CD4-positive, alpha-beta T cell treated with Interleukin-17A for 4 hours (primary cell): ENCODE results near the gene RPS5.
A peak's percentile ranks its signal among the peaks of the same experiment; 100 is the strongest.
"Not testable (repeated sequence)": the region's sequence is repeated elsewhere in the genome, so short reads cannot be mapped to it uniquely, and the experiment has no call there.

Source experiments
- DNase-seq: peaks from one replicate; pipeline ENCODE4 v3.0.0-alpha.2; 2020; ENCODE audit warnings: mixed read lengths

RPS5 gene

DNA sequence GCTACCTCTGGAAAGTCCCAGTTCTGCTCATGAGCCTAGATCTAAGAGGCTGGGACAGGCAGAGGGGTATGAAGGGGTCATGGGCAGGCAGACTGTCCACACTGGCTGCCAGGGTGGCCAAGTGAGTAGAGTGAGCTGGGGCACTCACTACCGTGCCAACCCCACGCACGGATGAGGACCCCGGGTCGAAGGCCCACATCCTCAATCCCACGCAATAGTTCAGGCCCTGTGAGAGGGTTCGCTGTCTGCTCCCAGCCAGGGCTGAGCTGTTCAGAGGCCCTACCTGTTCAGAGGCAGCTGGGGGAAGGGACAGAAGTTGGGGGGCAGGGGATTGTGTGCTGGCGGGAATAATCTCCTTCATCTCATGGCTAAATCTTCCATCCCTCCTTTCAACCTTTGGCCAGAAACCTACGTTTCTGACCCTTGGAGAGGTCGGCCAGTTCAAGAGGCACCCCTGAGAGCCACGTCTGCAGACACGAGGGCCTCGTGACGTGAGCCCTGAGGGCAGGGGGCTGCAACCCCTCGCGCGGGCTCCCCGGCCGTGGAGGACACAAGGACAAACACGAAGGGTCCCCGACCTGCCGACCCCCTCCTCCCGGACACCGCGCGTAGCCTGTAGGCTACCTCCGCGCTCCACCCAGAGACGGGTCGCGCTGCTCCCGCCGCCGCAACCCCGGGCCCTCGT, 1.0 kb upstream of the RPS5 start:
- peak; percentile 25 for DNase-seq

DNA sequence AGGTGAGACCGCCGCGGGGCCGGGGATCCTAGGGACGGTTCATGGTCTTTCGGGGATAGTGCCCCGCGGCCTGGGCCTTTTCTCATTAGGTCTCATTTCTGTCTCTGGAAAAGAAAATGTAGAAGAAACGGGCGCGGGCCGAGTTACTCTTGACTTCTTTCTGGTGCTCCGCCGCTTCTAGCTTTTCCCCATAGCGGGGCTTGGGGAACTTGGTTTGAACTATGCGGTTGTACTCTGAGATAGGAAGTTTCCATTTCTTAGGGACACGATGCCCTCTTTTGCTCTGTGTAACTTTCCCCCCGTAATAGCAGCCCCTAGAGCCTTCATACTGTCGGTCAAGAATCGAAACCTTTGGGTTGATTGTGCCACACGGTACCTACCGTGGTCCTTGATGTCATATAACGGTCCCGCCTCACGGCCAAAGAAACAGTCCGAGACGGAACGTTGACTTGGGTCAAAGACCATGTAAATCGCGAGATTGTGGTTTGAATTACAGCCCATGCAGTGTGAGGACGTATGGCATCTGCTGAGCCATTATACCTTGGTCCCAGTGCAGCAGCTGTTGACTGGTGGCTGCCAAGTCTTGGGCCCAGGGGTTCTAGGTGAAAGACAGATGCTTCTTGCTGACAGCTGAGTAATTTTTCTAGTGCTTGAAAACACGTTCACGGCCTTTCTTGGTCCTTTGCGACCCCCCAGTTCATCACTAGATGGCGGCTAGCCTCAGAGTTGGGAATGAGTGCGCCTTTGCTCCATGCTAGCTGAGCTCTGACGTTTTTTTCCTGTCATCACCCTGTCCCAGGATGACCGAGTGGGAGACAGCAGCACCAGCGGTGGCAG, 487 bp downstream of the RPS5 start:
- DNase-seq = no peak

DNA sequence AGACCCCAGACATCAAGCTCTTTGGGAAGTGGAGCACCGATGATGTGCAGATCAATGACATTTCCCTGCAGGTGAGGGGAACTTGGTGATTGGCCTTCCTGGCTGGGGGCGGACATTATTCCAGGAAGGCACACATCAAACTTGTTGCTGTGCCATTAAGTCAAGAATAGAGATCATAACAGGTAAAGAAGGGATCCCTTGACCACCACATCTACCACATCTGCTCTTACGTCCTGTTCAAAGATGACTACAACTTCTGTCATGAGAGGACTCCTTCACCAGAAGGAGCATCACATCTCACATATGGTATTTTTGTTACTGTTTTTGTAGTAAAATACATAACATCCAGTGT, 1.1 kb downstream of the RPS5 start:
- no peak for DNase-seq

DNA sequence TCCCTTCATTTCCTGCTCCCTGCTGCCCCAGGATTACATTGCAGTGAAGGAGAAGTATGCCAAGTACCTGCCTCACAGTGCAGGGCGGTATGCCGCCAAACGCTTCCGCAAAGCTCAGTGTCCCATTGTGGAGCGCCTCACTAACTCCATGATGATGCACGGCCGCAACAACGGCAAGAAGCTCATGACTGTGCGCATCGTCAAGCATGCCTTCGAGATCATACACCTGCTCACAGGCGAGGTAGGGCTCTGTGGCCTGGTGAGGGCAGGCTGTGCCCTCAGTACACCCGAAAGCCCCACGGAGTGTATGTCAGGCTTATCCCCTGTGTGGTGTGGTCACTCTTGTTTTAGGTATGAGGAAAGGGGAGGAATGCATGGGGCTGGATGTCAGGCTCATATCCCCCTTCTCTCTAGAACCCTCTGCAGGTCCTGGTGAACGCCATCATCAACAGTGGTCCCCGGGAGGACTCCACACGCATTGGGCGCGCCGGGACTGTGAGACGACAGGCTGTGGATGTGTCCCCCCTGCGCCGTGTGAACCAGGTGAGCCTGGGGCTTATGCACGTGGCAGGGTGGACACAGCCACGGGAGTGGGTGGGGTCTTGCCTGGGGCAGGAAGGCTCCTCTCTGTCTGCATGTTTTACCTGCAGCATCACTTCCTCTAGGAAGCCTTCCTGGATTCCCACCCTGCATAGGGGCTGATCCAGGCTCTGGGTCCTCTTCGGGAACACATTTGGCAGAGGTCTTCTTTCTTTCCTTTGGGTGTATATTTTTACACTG, 6.1 kb downstream of the RPS5 start:
- no peak for DNase-seq

GRCh38 chr19:58393725-58394033, 6.6 kb downstream of the RPS5 start:
- DNase-seq = no peak

DNA sequence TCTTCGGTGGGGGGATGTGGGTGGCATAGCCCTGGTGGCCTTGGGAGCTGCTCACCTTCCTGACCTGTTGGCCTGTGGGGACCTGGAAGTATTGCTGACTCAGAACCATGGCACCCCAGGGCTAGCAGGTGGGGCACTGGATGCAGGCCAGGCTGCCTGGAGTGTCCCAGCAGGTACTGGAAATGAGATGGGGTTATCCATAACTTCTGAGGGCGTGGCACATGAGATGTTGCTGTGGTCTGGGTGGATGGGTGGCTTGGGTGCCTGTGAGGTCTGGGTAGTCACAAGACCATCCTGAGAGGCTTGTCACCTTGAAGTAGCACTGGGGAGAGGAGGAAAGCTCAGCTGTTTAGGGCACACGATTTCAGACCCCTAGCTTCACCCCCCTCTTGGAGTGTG, 7.8 kb downstream of the RPS5 start:
- no peak for DNase-seq

DNA sequence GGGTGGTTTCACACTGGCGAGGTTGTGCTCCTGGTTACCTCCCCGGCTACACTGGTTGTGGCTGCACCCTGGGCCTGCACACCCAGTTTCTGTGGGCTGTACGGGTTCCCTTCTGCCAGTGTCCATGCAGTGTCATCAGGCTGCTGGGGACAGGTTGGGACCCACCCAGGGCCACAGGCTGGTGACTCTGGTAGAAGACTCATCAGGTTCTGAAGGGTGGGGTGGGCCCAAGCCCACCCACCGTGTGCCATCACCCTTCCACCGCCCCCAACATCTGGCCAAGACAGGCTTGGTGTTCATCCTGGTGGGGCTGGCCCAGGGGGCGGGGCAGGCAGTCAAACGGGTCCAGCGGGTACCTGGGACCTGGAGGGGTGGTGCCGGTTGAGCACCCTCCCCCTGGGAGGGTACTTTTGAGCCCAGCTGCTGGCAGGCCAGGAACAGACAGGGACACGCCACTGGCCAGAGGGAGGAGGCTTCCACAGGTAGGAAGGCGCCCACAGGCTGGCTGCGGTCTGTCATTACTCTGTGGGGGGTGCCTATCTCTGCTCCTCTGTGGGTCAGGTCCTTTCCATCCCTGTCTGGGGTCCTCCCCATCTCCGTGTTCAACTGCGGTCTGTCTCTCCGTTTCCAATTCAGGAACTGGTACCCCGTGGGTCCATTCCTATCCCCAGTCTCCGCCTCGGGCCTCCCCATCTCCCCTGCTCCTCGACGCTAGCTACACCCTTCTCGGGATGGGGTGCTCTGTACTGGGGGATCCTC, 8.3 kb downstream of the RPS5 start, which contains the start of gene RNF225:
Gene RNF225, plus strand, starts transcription at position 437 of the 759 bp plus-strand sequence. CDS start 434 bp downstream, outside the sequence.
- DNase-seq = no peak

DNA sequence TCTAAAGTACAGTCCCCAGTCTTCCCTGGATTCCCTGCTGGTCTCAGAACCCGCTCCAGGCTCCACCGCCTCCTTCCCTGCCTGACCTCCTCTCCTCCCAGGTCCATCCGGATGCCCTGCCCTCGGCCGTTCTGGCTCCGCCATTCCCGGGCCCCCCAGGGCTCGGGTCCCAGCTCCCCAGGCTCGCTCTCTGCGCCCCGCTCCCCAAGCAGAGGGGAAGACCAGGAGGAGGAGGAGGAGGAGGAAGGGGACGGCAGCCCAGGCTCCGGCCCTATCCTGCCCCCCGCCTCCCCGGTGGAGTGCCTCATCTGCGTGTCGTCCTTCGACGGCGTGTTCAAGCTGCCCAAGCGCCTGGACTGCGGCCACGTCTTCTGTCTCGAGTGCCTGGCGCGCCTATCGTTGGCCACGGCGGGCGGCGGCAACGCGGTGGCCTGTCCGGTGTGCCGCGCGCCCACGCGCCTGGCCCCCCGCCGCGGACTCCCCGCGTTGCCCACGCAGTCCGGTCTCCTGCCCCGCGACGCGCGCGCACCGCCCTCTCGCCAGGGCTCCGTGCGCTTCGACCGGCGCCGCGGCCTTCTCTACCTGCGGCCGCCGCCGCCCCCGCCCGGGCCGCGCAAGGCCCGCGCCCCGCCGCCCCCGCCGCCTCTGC, 9.0 kb downstream of the RPS5 start:
- no peak for DNase-seq

- DNase-seq = no peak
Measured at GRCh38 chr19:58396691-58397532, 9.8 kb downstream of the RPS5 start.

- no peak for DNase-seq
Measured at GRCh38 chr19:58397533-58398037, 10.5 kb downstream of the RPS5 start.

GRCh38 chr19:58398087-58398486, 11.0 kb downstream of the RPS5 start:
- no peak for DNase-seq

GRCh38 chr19:58398545-58398944, 11.5 kb downstream of the RPS5 start:
- DNase-seq = no peak

DNA sequence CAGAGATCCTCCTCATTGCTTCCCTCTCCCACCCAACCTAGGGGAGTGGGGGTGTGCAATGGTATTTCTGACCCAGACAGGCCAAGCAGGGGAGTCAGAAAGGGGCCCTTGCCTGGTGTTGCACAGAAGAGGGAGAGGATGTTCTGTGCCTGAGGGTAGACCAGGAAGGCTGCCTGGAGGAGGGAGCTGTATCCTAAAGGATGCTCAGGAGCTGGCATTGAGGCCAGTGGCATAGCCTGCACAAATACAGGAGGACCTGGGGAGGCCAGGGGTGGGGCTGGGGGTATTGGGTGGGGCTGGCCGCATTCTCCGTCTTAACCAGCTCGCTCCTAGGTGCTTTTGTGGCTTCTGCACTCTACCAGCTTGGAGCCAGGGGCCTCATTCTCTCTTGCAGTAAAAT, 12.8 kb downstream of the RPS5 start:
- DNase-seq = no peak

GRCh38 chr19:58400316-58400915, 13.3 kb downstream of the RPS5 start:
- DNase-seq = no peak

- DNase-seq = peak; percentile 100
Measured at GRCh38 chr19:58400916-58401839, 14.1 kb downstream of the RPS5 start.

DNA sequence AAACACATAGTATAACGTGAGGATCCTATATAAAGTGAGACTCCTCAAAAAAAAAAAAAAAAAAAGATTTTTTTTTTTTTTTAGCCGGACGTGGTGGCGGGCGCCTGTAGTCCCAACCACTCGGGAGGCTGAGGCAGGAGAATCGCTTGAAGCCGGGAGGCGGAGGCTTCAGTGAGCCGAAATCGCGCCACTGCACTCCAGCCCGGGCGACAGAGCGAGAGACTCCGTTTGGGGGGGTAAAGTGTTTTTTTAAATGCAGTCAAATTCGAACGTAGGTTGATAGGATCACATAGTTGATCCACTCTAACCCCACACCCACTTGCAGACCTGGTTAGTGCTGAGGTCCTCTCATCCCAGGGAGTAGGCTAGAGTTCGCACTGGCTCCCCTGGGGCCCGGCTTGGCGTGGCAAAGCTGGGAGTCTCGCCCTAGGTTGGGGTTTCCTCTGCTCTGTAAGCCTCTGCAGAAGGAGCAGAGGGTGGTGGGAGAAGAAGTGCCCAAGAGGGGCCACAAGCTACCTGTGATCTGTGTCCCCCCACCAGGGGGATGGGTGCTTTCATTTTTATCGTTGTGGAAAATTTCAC, 14.9 kb downstream of the RPS5 start:
- DNase-seq = no peak

- not testable (repeated sequence) for DNase-seq
Measured at GRCh38 chr19:58403920-58404478, 16.9 kb downstream of the RPS5 start.

- no peak for DNase-seq
Measured at GRCh38 chr19:58406818-58407657, 20.0 kb downstream of the RPS5 start.
